Keratinocyte (primary cell): Measurements from ENCODE around the gene RXRA. TPM values are rescaled to one million over a fixed set of nuclear protein-coding genes. Genes with fewer than 3 reads are reported as not detected.

Source experiments
- DNase-seq: peaks from one replicate; pipeline ENCODE4 v3.0.0-alpha.2; 2011; ENCODE audit warnings: low read depth, missing footprints, low spot score
- FAIRE-seq: peaks from 2 replicates; lab custom pipeline; 2011; peaks lifted over from hg19 to GRCh38; lab: Jason Lieb, UNC
- H2AFZ ChIP-seq: 2 replicates; pipeline ENCODE4 v1.6.0; 2012; ENCODE audit warnings: low read length, control low read depth, inconsistent platforms; ENCODE audit not compliant: control insufficient read depth
- H3K27ac ChIP-seq: 2 replicates; pipeline ENCODE4 v1.5.1; 2011; ENCODE audit warnings: low read length; ENCODE audit not compliant: control insufficient read depth, insufficient read depth
- H3K27me3 ChIP-seq: 3 replicates; pipeline ENCODE4 v1.6.0; 2011; ENCODE audit warnings: low read length; ENCODE audit not compliant: control insufficient read depth, insufficient read depth; ENCODE audit errors: extremely low read depth
- H3K36me3 ChIP-seq, 2 experiments: 2 replicates in 1 of 2; 3 replicates in 1 of 2; pipeline ENCODE4 v1.5.1; 2011; ENCODE audit warnings: low read length in 2 of 2, mild to moderate bottlenecking in 1 of 2; ENCODE audit not compliant: control insufficient read depth in 2 of 2, insufficient read depth in 2 of 2; ENCODE audit errors: extremely low read depth in 1 of 2
- H3K4me1 ChIP-seq: 3 replicates; pipeline ENCODE4 v1.5.1; 2011; ENCODE audit warnings: low read length; ENCODE audit not compliant: control insufficient read depth, insufficient read depth; ENCODE audit errors: extremely low read depth
- H3K4me2 ChIP-seq: 3 replicates; pipeline ENCODE4 v1.6.0; 2011; ENCODE audit warnings: low read depth, low read length; ENCODE audit not compliant: control insufficient read depth, insufficient read depth; ENCODE audit errors: extremely low read depth
- H3K4me3 ChIP-seq, 3 experiments: fragments of 200-600 bp in 1 of 3; sonication (generic) in 1 of 3; 2 replicates in 2 of 3; 3 replicates in 1 of 3; pipeline ENCODE4 v1.5.1; 2011 to 2016; ENCODE audit warnings: low read length in 3 of 3, mild to moderate bottlenecking in 3 of 3, control low read depth in 2 of 3, inconsistent platforms in 1 of 3, low read depth in 1 of 3, mixed read lengths in 1 of 3, mixed run types in 1 of 3, moderate library complexity in 1 of 3; ENCODE audit not compliant: control insufficient read depth in 2 of 3, insufficient read depth in 2 of 3; ENCODE audit errors: extremely low read depth in 1 of 3
- H3K79me2 ChIP-seq: 2 replicates; pipeline ENCODE4 v1.6.0; 2012; ENCODE audit warnings: low read length; ENCODE audit not compliant: control insufficient read depth, insufficient read depth
- H3K9ac ChIP-seq: 3 replicates; pipeline ENCODE4 v1.6.0; 2011; ENCODE audit warnings: low read length; ENCODE audit not compliant: control insufficient read depth, insufficient read depth; ENCODE audit errors: extremely low read depth
- H3K9me1 ChIP-seq: 3 replicates; pipeline ENCODE4 v1.6.0; 2011; ENCODE audit warnings: low read length; ENCODE audit not compliant: control insufficient read depth, insufficient read depth; ENCODE audit errors: extremely low read depth
- H3K9me3 ChIP-seq: 2 replicates; pipeline ENCODE4 v1.5.1; 2012; ENCODE audit warnings: low read depth, low read length; ENCODE audit not compliant: control insufficient read depth
- H4K20me1 ChIP-seq: 3 replicates; pipeline ENCODE4 v1.6.0; 2011; ENCODE audit warnings: low read length; ENCODE audit not compliant: control insufficient read depth, insufficient read depth; ENCODE audit errors: extremely low read depth
- CTCF ChIP-seq, 3 experiments: IDR thresholded peaks in 1 of 3; conservative IDR thresholded peaks in 1 of 3; optimal IDR thresholded peaks in 1 of 3; 2 replicates in 2 of 3; 3 replicates in 1 of 3; pipeline versions ENCODE3 to v1.5.1; 2011; ENCODE audit warnings: low read length in 3 of 3, mild to moderate bottlenecking in 3 of 3, moderate library complexity in 2 of 3, control low read depth in 1 of 3, inconsistent platforms in 1 of 3; ENCODE audit not compliant: insufficient read depth in 2 of 3; ENCODE audit errors: extremely low read depth in 1 of 3
- EZH2 ChIP-seq: IDR thresholded peaks from one replicate; pipeline ENCODE4 v1.6.1; 2012; ENCODE audit warnings: inconsistent platforms, mild to moderate bottlenecking, low read length, moderate library complexity
- dilution Hi-C: fragments of 300-500 bp; cut with MboI; formaldehyde crosslinking; loops from one replicate; pipeline ENCODE4 v1.7.0; 2020; ENCODE audit warnings: low sequenced_read_pairs; ENCODE audit not compliant: extremely low pct_ligation_motif_present
- polyA plus RNA-seq, 5 experiments: library from polyadenylated mRNA; depleted of rRNA in 3 of 5; stranded (reverse) in 3 of 5; stranded (forward) in 1 of 5; unstranded in 1 of 5; fragments of >200 nt; gene quantifications; 1 replicate in 1 of 5; 2 replicates in 3 of 5; 3 replicates in 1 of 5; pipeline versions ENCODE4 v1.2.1 to v1.2.3, GENCODE V29; 2011 to 2012; ENCODE audit warnings: missing spikeins in 2 of 5, low read depth in 1 of 5, low replicate concordance in 1 of 5

The RXRA gene
- polyA plus RNA-seq, 1 donor (not counting 4 experiments of a cell fraction or from before 2014, with no cell fraction given) = 9.7 TPM

- no peak overlapping the region for H3K4me2 ChIP-seq
- FAIRE-seq (no peak), DNase-seq (no peak)
- no peak overlapping the region for H3K9ac ChIP-seq
- dilution Hi-C loops = no loop called here
- H3K79me2 ChIP-seq = no peaks in the 10 kb centered on the region
- H3K36me3 ChIP-seq = peaks cover 8 to 23% of the 10 kb centered on the region in 2 experiments
- H3K4me3 ChIP-seq = no peak overlapping the region
- peaks cover 5% of the 10 kb centered on the region for H4K20me1 ChIP-seq
- H3K27me3 ChIP-seq = no peaks in the 10 kb centered on the region
- H3K9me1 ChIP-seq = no peaks in the 10 kb centered on the region
- TF ChIP-seq EZH2 (no peak), CTCF (optimal IDR thresholded peaks at IDR 0.05 in 1 of 3, IDR thresholded peaks at IDR 0.05 in 1 of 3, conservative IDR thresholded peaks at IDR 0.05 in 1 of 3; ENCODE audit: extremely low read depth in 1 of 3, insufficient read depth in 2 of 3, low read length in 3 of 3) (no peak)
- no peak overlapping the region for H2AFZ ChIP-seq
- H3K27ac ChIP-seq = no peak overlapping the region
- H3K9me3 ChIP-seq = no peaks in the 10 kb centered on the region
- H3K4me1 ChIP-seq = no peaks in the 10 kb centered on the region
These were observed 99.1 kb downstream of the RXRA start for GRCh38 chr9:134425401-134425800.

- Histone ChIP-seq H3K36me3 (peaks cover 12 to 20% of the 10 kb centered on the region in 2 experiments), H3K4me2 (no peak overlapping the region), H3K9ac (no peak overlapping the region), H3K4me3 (no peak overlapping the region), H3K9me1 (no peaks in the 10 kb centered on the region), H3K79me2 (no peaks in the 10 kb centered on the region), H2AFZ (no peak overlapping the region), H4K20me1 (peaks cover 5% of the 10 kb centered on the region), H3K27ac (no peak overlapping the region), H3K27me3 (no peaks in the 10 kb centered on the region), H3K9me3 (no peaks in the 10 kb centered on the region), H3K4me1 (no peaks in the 10 kb centered on the region)
- dilution Hi-C loops = no loop called here
- TF ChIP-seq CTCF (optimal IDR thresholded peaks at IDR 0.05 in 1 of 3, IDR thresholded peaks at IDR 0.05 in 1 of 3, conservative IDR thresholded peaks at IDR 0.05 in 1 of 3; ENCODE audit: extremely low read depth in 1 of 3, insufficient read depth in 2 of 3, low read length in 3 of 3) (no peak), EZH2 (no peak)
- FAIRE-seq = no peak
- no peak for DNase-seq
These were observed 99.6 kb downstream of the RXRA start for GRCh38 chr9:134425812-134426211.
